Endothelial cell of umbilical vein (primary cell): ENCODE measurements around the gene PRKAG2. TPM values are rescaled to one million over a fixed set of nuclear protein-coding genes. Genes with fewer than 3 reads are reported as not detected.

Source experiments
- BruUV-seq: library from RNA; stranded (reverse); fragments of 400-500 nt; replicated peaks from 2 replicates; lab custom pipeline; 2021; lab: Mats Ljungman, UMichigan
- CTCF ChIA-PET: fragments of 300-600, 350-600 bp; sonication (Branson Sonifier 250); formaldehyde crosslinking; loops from one replicate; lab custom pipeline; 2021; ENCODE audit warnings: antibody characterized with exemption, inconsistent platforms; lab: Charles Lee
- POLR2A ChIA-PET: fragments of 300-600, 350-600 bp; sonication (Branson Sonifier 250); formaldehyde crosslinking; loops from one replicate; lab custom pipeline; 2021; ENCODE audit warnings: antibody characterized with exemption, inconsistent platforms; lab: Charles Lee
- DNase-seq: peaks from one replicate; pipeline ENCODE4 v3.0.0-alpha.2; 2011; ENCODE audit warnings: low read depth, low spot score
- FAIRE-seq: peaks from 2 replicates; lab custom pipeline; 2011; peaks lifted over from hg19 to GRCh38; lab: Jason Lieb, UNC
- H2AFZ ChIP-seq: 2 replicates; pipeline ENCODE4 v1.6.0; 2012; ENCODE audit warnings: low read depth, low read length, control low read depth, inconsistent platforms
- H3K27ac ChIP-seq: 2 replicates; pipeline ENCODE4 v1.5.1; 2011; ENCODE audit warnings: low read depth, mild to moderate bottlenecking, control low read depth, low read length, moderate library complexity; ENCODE audit not compliant: insufficient read depth
- H3K27me3 ChIP-seq, 2 experiments: 2 replicates each; pipeline versions ENCODE4 v1.6.0 to v1.6.1; 2011; ENCODE audit warnings: low read length in 2 of 2, mixed read lengths in 1 of 2; ENCODE audit not compliant: control insufficient read depth in 2 of 2, insufficient read depth in 2 of 2
- H3K36me3 ChIP-seq, 2 experiments: 2 replicates in 1 of 2; 3 replicates in 1 of 2; pipeline ENCODE4 v1.5.1; 2011; ENCODE audit warnings: low read length in 2 of 2, mild to moderate bottlenecking in 1 of 2, moderate library complexity in 1 of 2; ENCODE audit not compliant: control insufficient read depth in 2 of 2, insufficient read depth in 2 of 2; ENCODE audit errors: extremely low read depth in 1 of 2
- H3K4me1 ChIP-seq: 3 replicates; pipeline ENCODE4 v1.5.1; 2011; ENCODE audit warnings: mild to moderate bottlenecking, low read length; ENCODE audit not compliant: control insufficient read depth, insufficient read depth; ENCODE audit errors: extremely low read depth
- H3K4me2 ChIP-seq: 2 replicates; pipeline ENCODE4 v1.6.1; 2011; ENCODE audit warnings: low read length, control low read depth, mixed read lengths; ENCODE audit not compliant: insufficient read depth
- H3K4me3 ChIP-seq, 3 experiments: fragments of 200-600 bp in 1 of 3; sonication (generic), shearing (Covaris generic) in 1 of 3; replicated peaks in 1 of 3; 2 replicates each; pipeline ENCODE4 v1.5.1; 2011 to 2016; ENCODE audit warnings: control low read depth in 3 of 3, low read length in 3 of 3, mild to moderate bottlenecking in 2 of 3, inconsistent platforms in 1 of 3, low read depth in 1 of 3, moderate library complexity in 1 of 3; ENCODE audit not compliant: insufficient read depth in 1 of 3
- H3K79me2 ChIP-seq: 2 replicates; pipeline ENCODE4 v1.6.0; 2012; ENCODE audit warnings: low read length, inconsistent platforms; ENCODE audit not compliant: control insufficient read depth, insufficient read depth
- H3K9ac ChIP-seq: replicated peaks from 2 replicates; pipeline ENCODE3; 2011; ENCODE audit warnings: low read length, control low read depth; ENCODE audit not compliant: insufficient read depth; ENCODE audit errors: extremely low read depth
- H3K9me1 ChIP-seq: replicated peaks from 3 replicates; pipeline ENCODE4 v1.6.0; 2011; ENCODE audit warnings: mild to moderate bottlenecking, low read length; ENCODE audit not compliant: control insufficient read depth, insufficient read depth; ENCODE audit errors: extremely low read depth
- H3K9me3 ChIP-seq: replicated peaks from 2 replicates; pipeline ENCODE4 v1.5.1; 2012; ENCODE audit warnings: low read length, inconsistent platforms; ENCODE audit not compliant: control insufficient read depth, insufficient read depth
- H4K20me1 ChIP-seq: replicated peaks from 2 replicates; pipeline ENCODE3; 2011; ENCODE audit warnings: mild to moderate bottlenecking, low read length; ENCODE audit not compliant: control insufficient read depth, insufficient read depth; ENCODE audit errors: extremely low read depth
- EZH2 ChIP-seq: IDR thresholded peaks from 2 replicates; pipeline ENCODE4 v1.6.1; 2012; ENCODE audit warnings: borderline replicate concordance, low read depth, mild to moderate bottlenecking, moderate library complexity, low read length, inconsistent platforms; ENCODE audit not compliant: severe bottlenecking
- FOS ChIP-seq: IDR thresholded peaks from 2 replicates; pipeline ENCODE4 v1.6.1; 2011; ENCODE audit warnings: mild to moderate bottlenecking, low read length, moderate library complexity, borderline replicate concordance; ENCODE audit not compliant: insufficient read depth
- GATA2 ChIP-seq: IDR thresholded peaks from 2 replicates; pipeline ENCODE4 v1.7.0; 2011; ENCODE audit warnings: low read depth, mild to moderate bottlenecking, moderate library complexity, mixed read lengths, low read length; ENCODE audit not compliant: insufficient read length, insufficient read depth
- JUN ChIP-seq: IDR thresholded peaks from 2 replicates; pipeline ENCODE4 v1.6.1; 2011; ENCODE audit warnings: borderline replicate concordance, low read depth; ENCODE audit not compliant: insufficient read length, insufficient read depth
- MAX ChIP-seq: IDR thresholded peaks from 2 replicates; pipeline ENCODE4 v1.6.1; 2011; ENCODE audit not compliant: insufficient read depth, insufficient read length
- MYC ChIP-seq: IDR thresholded peaks from one replicate; pipeline ENCODE4 v1.6.1; 2011; ENCODE audit warnings: mild to moderate bottlenecking, low read depth, low read length
- POLR2A ChIP-seq: IDR thresholded peaks from 2 replicates; pipeline ENCODE4 v1.6.1; 2012; ENCODE audit warnings: low read depth, mild to moderate bottlenecking, control low read depth, low read length
- POLR2AphosphoS5 ChIP-seq: IDR thresholded peaks from 2 replicates; pipeline ENCODE4 v1.6.1; 2012; ENCODE audit warnings: low read depth, mild to moderate bottlenecking, control low read depth, low read length, moderate library complexity; ENCODE audit not compliant: insufficient read depth
- dilution Hi-C: fragments of 300-500 bp; cut with MboI; formaldehyde crosslinking; loops from one replicate; pipeline ENCODE4 v1.15.0; 2019; ENCODE audit warnings: low sequenced_read_pairs; ENCODE audit not compliant: extremely low pct_ligation_motif_present
- intact Hi-C: fragments of 100-400 bp; cut with micrococcal nuclease; formaldehyde crosslinking; loops from one replicate; pipeline ENCODE4 v1.10.0; 2022
- polyA plus RNA-seq, 4 experiments: library from polyadenylated mRNA; depleted of rRNA in 3 of 4; stranded (reverse) in 3 of 4; unstranded in 1 of 4; fragments of >200 nt; gene quantifications; 2 replicates each; pipeline versions ENCODE4 v1.2.1 to v1.2.3, GENCODE V29; 2011 to 2012; ENCODE audit warnings: missing spikeins in 1 of 4
- total RNA-seq: library from RNA; stranded (reverse); gene quantifications from 2 replicates; pipeline ENCODE4 v1.2.3, GENCODE V29; 2021
- TF ChIP-seq, protein P1 (sequence below), 2 donors: IDR thresholded peaks; 1 replicate in 1 of 2; 2 replicates in 1 of 2; pipeline ENCODE4 v1.5.1; 2011; ENCODE audit warnings: low read length in 2 of 2, mild to moderate bottlenecking in 2 of 2, moderate library complexity in 2 of 2, control low read depth in 1 of 2, inconsistent platforms in 1 of 2, low read depth in 1 of 2; ENCODE audit not compliant: insufficient read depth in 1 of 2; ENCODE audit errors: extremely low read depth in 1 of 2

The PRKAG2 gene
- total and polyA plus RNA-seq, 2 donors (not counting 3 experiments of a cell fraction or from before 2014, with no cell fraction given): 19.3 to 51.5 TPM

- POLR2A ChIA-PET: no interaction called here
- H3K9me1 ChIP-seq: no peaks in the 10 kb centered on the region
- H3K4me2 ChIP-seq: no peak overlapping the region
- no TSS peak for BruUV-seq
- H3K9ac ChIP-seq: no peak overlapping the region
- H3K36me3 ChIP-seq: no peaks in the 10 kb centered on the region
- no peak overlapping the region for H2AFZ ChIP-seq
- H3K27ac ChIP-seq: no peak overlapping the region
- no peak for FAIRE-seq
- CTCF ChIA-PET: interaction anchor here (0.6 to 1.3 kb wide), 3 partner anchors 8 to 23 kb away, joined by 3 to 4 read pairs (median 3); no protein-coding TSS in a partner anchor
- DNase-seq: no peak
- H4K20me1 ChIP-seq: no peaks in the 10 kb centered on the region
- no peaks in the 10 kb centered on the region for H3K79me2 ChIP-seq
- H3K4me1 ChIP-seq: no peaks in the 10 kb centered on the region
- dilution Hi-C loops (no loop called here), intact Hi-C loops (no loop called here)
- no peaks in the 10 kb centered on the region for H3K27me3 ChIP-seq
- no peaks in the 10 kb centered on the region for H3K9me3 ChIP-seq
- TF ChIP-seq EZH2: no peak
- TF ChIP-seq MYC: no peak
- TF ChIP-seq POLR2AphosphoS5: no peak
- H3K4me3 ChIP-seq: no peak overlapping the region
Measured at GRCh38 chr7:151662251-151662826, 214.6 kb downstream of the PRKAG2 start.

- no TSS peak for BruUV-seq
- no peak overlapping the region for H3K27ac ChIP-seq
- H3K9ac ChIP-seq: no peak overlapping the region
- no peak overlapping the region for H3K4me3 ChIP-seq
- no peaks in the 10 kb centered on the region for H3K9me3 ChIP-seq
- FAIRE-seq (no peak), DNase-seq (no peak)
- H4K20me1 ChIP-seq: no peaks in the 10 kb centered on the region
- no peak overlapping the region for H3K4me2 ChIP-seq
- H3K4me1 ChIP-seq: no peaks in the 10 kb centered on the region
- dilution Hi-C loops: no loop called here
- TF ChIP-seq JUN: no peak
- no peak for TF ChIP-seq POLR2AphosphoS5
- no peak for TF ChIP-seq GATA2
- no peak for TF ChIP-seq MYC
- no peak for TF ChIP-seq FOS
- TF ChIP-seq MAX: no peak
- no peak for TF ChIP-seq POLR2A
- TF ChIP-seq, protein P1, sequence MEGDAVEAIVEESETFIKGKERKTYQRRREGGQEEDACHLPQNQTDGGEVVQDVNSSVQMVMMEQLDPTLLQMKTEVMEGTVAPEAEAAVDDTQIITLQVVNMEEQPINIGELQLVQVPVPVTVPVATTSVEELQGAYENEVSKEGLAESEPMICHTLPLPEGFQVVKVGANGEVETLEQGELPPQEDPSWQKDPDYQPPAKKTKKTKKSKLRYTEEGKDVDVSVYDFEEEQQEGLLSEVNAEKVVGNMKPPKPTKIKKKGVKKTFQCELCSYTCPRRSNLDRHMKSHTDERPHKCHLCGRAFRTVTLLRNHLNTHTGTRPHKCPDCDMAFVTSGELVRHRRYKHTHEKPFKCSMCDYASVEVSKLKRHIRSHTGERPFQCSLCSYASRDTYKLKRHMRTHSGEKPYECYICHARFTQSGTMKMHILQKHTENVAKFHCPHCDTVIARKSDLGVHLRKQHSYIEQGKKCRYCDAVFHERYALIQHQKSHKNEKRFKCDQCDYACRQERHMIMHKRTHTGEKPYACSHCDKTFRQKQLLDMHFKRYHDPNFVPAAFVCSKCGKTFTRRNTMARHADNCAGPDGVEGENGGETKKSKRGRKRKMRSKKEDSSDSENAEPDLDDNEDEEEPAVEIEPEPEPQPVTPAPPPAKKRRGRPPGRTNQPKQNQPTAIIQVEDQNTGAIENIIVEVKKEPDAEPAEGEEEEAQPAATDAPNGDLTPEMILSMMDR (IDR thresholded peaks at IDR 0.05; ENCODE audit: extremely low read depth in 1 of 2, insufficient read depth in 1 of 2, low read depth in 1 of 2, low read length in 2 of 2): no peak
- TF ChIP-seq EZH2: no peak
- no peaks in the 10 kb centered on the region for H3K27me3 ChIP-seq
- intact Hi-C loops: no loop called here
- H3K79me2 ChIP-seq: no peaks in the 10 kb centered on the region
- no peaks in the 10 kb centered on the region for H3K36me3 ChIP-seq
- CTCF ChIA-PET: interaction anchor here (0.6 to 1.3 kb wide), 4 partner anchors 9 to 123 kb away, joined by 3 to 4 read pairs (median 3); no protein-coding TSS in a partner anchor
- H2AFZ ChIP-seq: no peak overlapping the region
- H3K9me1 ChIP-seq: no peaks in the 10 kb centered on the region
- POLR2A ChIA-PET: no interaction called here
Measured at GRCh38 chr7:151661587-151661986, 215.3 kb downstream of the PRKAG2 start.
